Measurements from ENCODE around the gene MAGIX. TPM values are rescaled to one million over a fixed set of nuclear protein-coding genes. Genes with fewer than 3 reads are reported as not detected.

The MAGIX gene
- polyA plus RNA-seq, 1 of the 3 experiments (the other 2 are of a cell fraction) = 1.1 TPM

GRCh38 chrX:49208399-49208798 lies 45.8 kb downstream of the MAGIX start:
- Histone ChIP-seq H3K9me3 (no peaks in the 10 kb centered on the region), H3F3A (replicated peaks; ENCODE audit: insufficient read depth) (no peaks in the 10 kb centered on the region), H3K27ac (ENCODE audit: low read depth in 2 of 2, low read length in 1 of 2) (no peak overlapping the region), H3K4me2 (no peak overlapping the region), H3K27me3 (ENCODE audit: insufficient read depth) (peaks cover 34% of the 10 kb centered on the region), H3K4me3 (ENCODE audit: low read depth in 2 of 2, low read length in 1 of 2) (no peak overlapping the region), H3K36me3 (replicated peaks in 1 of 2; ENCODE audit: control insufficient read depth in 1 of 2, insufficient read depth in 2 of 2, low read length in 1 of 2) (no peaks in the 10 kb centered on the region), H3K9me2 (no peaks in the 10 kb centered on the region), H4K20me1 (ENCODE audit: insufficient read depth) (no peaks in the 10 kb centered on the region), H3K9ac (no peak overlapping the region), H2AFZ (ENCODE audit: low read depth) (no peak overlapping the region), H3K4me1 (ENCODE audit: control insufficient read depth in 1 of 2, insufficient read depth in 2 of 2, low read depth in 1 of 2, low read length in 1 of 2) (no peaks in the 10 kb centered on the region), H3K79me2 (ENCODE audit: insufficient read depth) (no peaks in the 10 kb centered on the region)
- DNase-seq = no peak
- CTCF ChIA-PET = interaction anchor here (2.5 kb wide), 1 partner anchor 16 kb away, joined by 9 read pairs; no protein-coding TSS in a partner anchor
- WGBS (ENCODE audit: low lambda C conversion rate) = 66% methylated on average over 5 of the region's 5 CpGs
- POLR2A ChIA-PET = no interaction called here
- TF ChIP-seq POLR2AphosphoS5 (IDR thresholded peaks at IDR 0.05; ENCODE audit: low read depth, low read length) (no peak), RFX5 (IDR thresholded peaks at IDR 0.05; ENCODE audit: low read length) (no peak), GABPA (IDR thresholded peaks at IDR 0.05; ENCODE audit: low read depth) (no peak), NRF1 (IDR thresholded peaks at IDR 0.05; ENCODE audit: low read depth, low read length) (no peak), IRF3 (IDR thresholded peaks at IDR 0.05; ENCODE audit: low read depth, low read length) (no peak), MAX (IDR thresholded peaks at IDR 0.05; ENCODE audit: low read depth) (no peak), FOXM1 (IDR thresholded peaks at IDR 0.05; ENCODE audit: low read depth) (no peak), PBX3 (IDR thresholded peaks at IDR 0.05) (no peak), SIN3A (IDR thresholded peaks at IDR 0.05; ENCODE audit: borderline replicate concordance, low read depth, low read length) (no peak), USF1 (IDR thresholded peaks at IDR 0.05; ENCODE audit: borderline replicate concordance, low read depth) (no peak), REST (IDR thresholded peaks at IDR 0.05; ENCODE audit: low read depth, low read length) (no peak), RXRA (IDR thresholded peaks at IDR 0.05; ENCODE audit: borderline replicate concordance, low read depth) (no peak), NFIC (IDR thresholded peaks at IDR 0.05; ENCODE audit: borderline replicate concordance) (no peak), EP300 (IDR thresholded peaks at IDR 0.05; ENCODE audit: borderline replicate concordance in 1 of 2, low read depth in 1 of 2, low read length in 1 of 2) (no peak), JUND (IDR thresholded peaks at IDR 0.05) (no peak), MXI1 (IDR thresholded peaks at IDR 0.05; ENCODE audit: low read depth, low read length) (no peak)

Measured in SK-N-SH (cell line).